ENCODE results near the gene SRSF6. TPM values are rescaled to one million over a fixed set of nuclear protein-coding genes. Genes with fewer than 3 reads are reported as not detected.
"Not testable (repeated sequence)": the region's sequence is repeated elsewhere in the genome, so short reads cannot be mapped to it uniquely, and the experiment has no call there.

The SRSF6 gene
- total RNA-seq, 1 experiment from 2014 or later, result 159 TPM

- no peaks in the 10 kb centered on the region for H3K27me3 ChIP-seq (ENCODE audit: control insufficient read depth, insufficient read depth, low read length)
- H3K4me1 ChIP-seq (ENCODE audit: control insufficient read depth, insufficient read depth, low read length), result peaks cover 4% of the 10 kb centered on the region; the same call in 1 of the 2 replicates
- ChIA-PET CTCF (no interaction called here), POLR2A (no interaction called here)
- ATAC-seq (no peak), DNase-seq (ENCODE audit: low read depth, low spot score) (no peak)
- intact Hi-C loops (cut with micrococcal nuclease; ENCODE audit: unreplicated experiment) (no loop called here), in situ Hi-C loops (cut with HindIII; ENCODE audit: low pct_unique_long_range_greater_than_20kb, low sequenced_read_pairs) (no loop called here)
- no peak overlapping the region for H3K4me3 ChIP-seq (ENCODE audit: low read depth in 2 of 2, low read length in 2 of 2)
- no TSS peak for BruUV-seq (replicated peaks)
- no peak for TF ChIP-seq CTCF (IDR thresholded peaks at IDR 0.05)
- no peak for TF ChIP-seq SIN3A (IDR thresholded peaks at IDR 0.05; ENCODE audit: borderline replicate concordance, insufficient read depth, low read depth, low read length)
- no peak for TF ChIP-seq POLR2AphosphoS5 (IDR thresholded peaks at IDR 0.05; ENCODE audit: low read depth, low read length)
- TF ChIP-seq TCF7L2 (IDR thresholded peaks at IDR 0.05; ENCODE audit: low read depth, low read length), result no peak
- TF ChIP-seq REST (IDR thresholded peaks at IDR 0.05; ENCODE audit: insufficient read depth in 1 of 2, low read depth in 2 of 2, low read length in 1 of 2), result no peak
- no peaks in the 10 kb centered on the region for H3K36me3 ChIP-seq (ENCODE audit: control insufficient read depth, insufficient read depth, low read length)
- H3K9me3 ChIP-seq (ENCODE audit: control insufficient read depth, insufficient read depth, low read depth, low read length), result no peaks in the 10 kb centered on the region
- no peak overlapping the region for H3K27ac ChIP-seq (ENCODE audit: low read length)
These were observed 5.1 kb upstream of the SRSF6 start for GRCh38 chr20:43452404-43453126.

- H3K36me3 ChIP-seq (ENCODE audit: control insufficient read depth, insufficient read depth, low read length), result peaks cover 27% of the 10 kb centered on the region
- intact Hi-C loops (cut with micrococcal nuclease; ENCODE audit: unreplicated experiment); H3K27me3 ChIP-seq (ENCODE audit: control insufficient read depth, insufficient read depth, low read length); DNase-seq (ENCODE audit: low read depth, low spot score); in situ Hi-C loops (cut with HindIII; ENCODE audit: low pct_unique_long_range_greater_than_20kb, low sequenced_read_pairs); H3K9me3 ChIP-seq (ENCODE audit: control insufficient read depth, insufficient read depth, low read depth, low read length); ATAC-seq; BruUV-seq (replicated peaks): not testable (repeated sequence)
- peak overlapping the region; percentile 95 for H3K27ac ChIP-seq (ENCODE audit: low read length)
- ChIA-PET CTCF (interaction anchor here (0.6 kb wide), 1 partner anchor 106 kb away, joined by 4 read pairs; no protein-coding TSS in a partner anchor), POLR2A (interaction anchor here (0.5 to 0.6 kb wide), 6 partner anchors 34 to 1046 kb away, joined by 3 to 10 read pairs (median 4); partner anchors contain the start of gene L3MBTL1)
- peak overlapping the region; percentile 82 to 87; a peak in 3 of 4 replicates for H3K4me3 ChIP-seq (ENCODE audit: low read depth in 2 of 2, low read length in 2 of 2)
- peaks cover 13% of the 10 kb centered on the region; the same call in 1 of the 2 replicates for H3K4me1 ChIP-seq (ENCODE audit: control insufficient read depth, insufficient read depth, low read length)
These were observed 1.4 kb upstream of the SRSF6 start for GRCh38 chr20:43456252-43456651.

Data from Panc1 (cell line).